ENCODE measurements around the gene MSS51. TPM values are rescaled to one million over a fixed set of nuclear protein-coding genes. Genes with fewer than 3 reads are reported as not detected.

Gene MSS51
- 0.23 to 0.44 TPM (median 0.39 TPM) in 5 replicates for total RNA-seq (2022; extraction: Qiagen RNA extraction; ENCODE audit: low read depth)

DNA sequence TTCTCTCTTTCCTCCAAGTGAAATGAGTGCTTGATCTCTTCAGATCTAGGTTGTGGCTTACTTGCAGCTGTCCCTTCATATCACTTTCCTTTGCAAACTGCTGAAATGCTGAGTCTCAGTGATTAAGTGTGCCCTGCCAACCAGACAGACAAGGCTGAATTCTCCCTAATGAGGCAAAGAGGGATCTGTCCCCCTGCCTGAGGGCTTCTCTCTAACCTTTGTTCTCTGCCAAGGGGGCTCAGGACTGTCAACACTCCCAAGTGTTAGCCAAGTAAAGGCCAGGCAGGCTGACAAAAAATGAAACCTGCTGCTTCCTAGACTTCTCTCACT is at the start of gene MSS51:
Gene MSS51, minus strand, starts transcription at position 24 of the 330 bp plus-strand sequence. CDS start 5,277 bp downstream, outside the sequence.

DNA sequence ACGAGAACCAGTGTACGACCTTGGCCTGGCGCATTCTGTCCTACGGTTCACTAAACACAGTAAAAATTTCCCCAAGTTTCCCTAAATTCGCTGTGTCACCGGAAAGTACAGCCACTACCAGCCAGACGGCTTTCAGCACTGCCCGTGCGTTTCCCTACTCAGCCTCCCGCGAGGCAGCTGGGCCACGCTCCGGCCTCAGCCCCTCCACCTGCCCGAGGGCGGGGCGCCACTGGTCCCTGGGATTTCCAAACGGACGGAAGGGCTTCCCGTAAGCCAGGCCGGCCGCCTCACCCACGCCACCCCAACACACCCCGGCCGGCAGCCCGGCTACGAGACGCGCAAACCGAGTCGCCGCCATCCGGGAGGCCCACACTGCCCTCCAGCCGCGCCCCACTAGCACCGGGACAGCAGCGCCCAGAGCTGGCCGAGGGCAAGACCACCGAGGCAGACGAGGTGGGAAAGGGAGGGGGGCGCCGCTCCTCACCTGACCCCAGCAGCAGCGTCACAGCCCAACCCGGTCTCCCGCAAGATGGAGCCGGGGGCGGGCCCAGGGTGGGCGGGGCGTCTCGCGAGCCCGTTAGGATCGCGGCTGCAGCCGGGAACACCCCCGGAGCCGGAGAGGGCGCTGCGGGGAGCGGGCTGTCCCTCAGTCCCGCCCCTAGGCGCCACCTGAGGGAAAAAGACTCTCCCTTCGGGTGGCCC is 19.7 kb downstream of the MSS51 start, which contains the start of gene ANXA7:
Gene ANXA7, minus strand, starts transcription at position 531 of the 702 bp plus-strand sequence. CDS start 13,202 bp downstream, outside the sequence.

Other genes with a start within 250 kb of the MSS51 start
- gene DNAJC9, start 186.3 kb downstream of the MSS51 start, total RNA-seq (2022; extraction: Qiagen RNA extraction; ENCODE audit: low read depth), result 48.2 to 51.8 TPM (median 51.1 TPM) in 5 replicates
- gene MRPS16, start 180.9 kb downstream of the MSS51 start, total RNA-seq (2022; extraction: Qiagen RNA extraction; ENCODE audit: low read depth), result 115 to 196 TPM (median 180 TPM) in 5 replicates
- 0.10 to 0.21 TPM (median 0.14 TPM) in 5 replicates for gene CFAP70, start 74.7 kb downstream of the MSS51 start, total RNA-seq (2022; extraction: Qiagen RNA extraction; ENCODE audit: low read depth)
- 109 to 125 TPM (median 114 TPM) in 5 replicates for gene ANXA7, start 19.5 kb downstream of the MSS51 start, total RNA-seq (2022; extraction: Qiagen RNA extraction; ENCODE audit: low read depth)
- 14.4 to 18.8 TPM (median 16.5 TPM) in 5 replicates for gene PPP3CB, start 62.5 kb upstream of the MSS51 start, total RNA-seq (2022; extraction: Qiagen RNA extraction; ENCODE audit: low read depth)
- gene USP54, start 157.8 kb upstream of the MSS51 start, total RNA-seq (2022; extraction: Qiagen RNA extraction; ENCODE audit: low read depth), result 9.3 to 11.9 TPM (median 11.3 TPM) in 5 replicates
- not detected in 5 replicates for gene MYOZ1, start 207.9 kb upstream of the MSS51 start, total RNA-seq (2022; extraction: Qiagen RNA extraction; ENCODE audit: low read depth)
- 0.07 TPM in 1 of 5 replicates, not detected in the others for gene SYNPO2L, start 222.5 kb upstream of the MSS51 start, total RNA-seq (2022; extraction: Qiagen RNA extraction; ENCODE audit: low read depth)